Measurements from ENCODE around the gene FARP2.
A peak's percentile ranks its signal among the peaks of the same experiment; 100 is the strongest.

Gene FARP2

DNA sequence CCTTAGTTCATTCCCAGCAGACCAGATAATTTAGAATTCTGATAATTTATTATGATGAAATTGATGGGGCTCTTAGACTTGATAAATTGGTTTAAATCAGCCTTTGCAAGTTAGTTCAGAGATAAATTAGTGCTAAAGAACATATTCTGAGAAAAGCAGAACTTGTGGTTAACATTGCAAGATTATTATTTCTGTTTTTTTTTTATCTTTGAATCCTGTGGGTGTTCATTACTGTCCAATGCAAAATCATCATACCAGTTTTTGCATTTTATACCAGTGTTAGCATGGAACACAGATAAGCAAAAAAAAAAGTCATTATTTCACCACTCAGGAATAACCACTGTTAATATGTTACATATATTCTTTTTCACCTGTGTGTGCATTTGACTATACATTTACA lies 31.3 kb upstream of the FARP2 start:
- DNase-seq, result no peak

GRCh38 chr2:241325257-241325656 lies 30.8 kb upstream of the FARP2 start:
- DNase-seq, result no peak

- DNase-seq, result no peak
These were observed 26.1 kb upstream of the FARP2 start for GRCh38 chr2:241329669-241330615.

DNA sequence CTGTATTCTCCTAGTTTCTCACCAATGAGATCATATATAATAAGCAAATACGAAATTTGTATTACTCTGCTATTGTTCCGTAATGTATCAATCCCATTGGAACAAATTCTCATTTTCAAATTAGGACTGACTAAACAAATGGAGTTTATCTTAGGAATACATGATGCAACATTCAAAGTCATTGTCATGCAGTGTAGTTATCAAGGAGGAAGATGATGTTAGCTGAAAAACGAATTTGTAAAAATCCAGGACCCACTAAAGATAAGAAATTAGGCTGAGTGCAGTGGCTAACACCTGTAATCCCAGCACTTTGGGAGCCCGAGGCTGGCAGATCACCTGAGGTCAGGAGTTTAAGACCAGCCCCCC lies 25.5 kb upstream of the FARP2 start:
- no peak for DNase-seq

DNA sequence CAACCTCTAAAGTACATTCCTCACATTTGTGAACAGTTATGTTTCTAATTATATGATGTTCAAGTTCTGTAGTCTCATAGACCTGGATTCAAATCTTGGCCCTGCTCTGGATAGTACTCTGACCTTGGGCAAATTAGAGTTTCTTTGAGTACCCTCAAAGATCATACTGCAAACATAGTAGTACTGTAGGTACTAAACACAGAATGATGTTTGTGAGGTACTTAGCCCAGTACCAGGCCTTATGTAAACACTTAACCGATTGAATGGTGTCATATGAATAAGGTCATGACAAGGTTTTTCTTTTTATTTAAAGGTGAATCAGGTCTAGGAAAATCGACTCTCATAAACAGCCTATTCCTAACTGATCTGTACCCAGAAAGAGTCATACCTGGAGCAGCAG lies 21.3 kb upstream of the FARP2 start:
- DNase-seq, result no peak

GRCh38 chr2:241339839-241340630 lies 16.1 kb upstream of the FARP2 start:
- DNase-seq, result no peak

- no peak for DNase-seq
These were observed 15.4 kb upstream of the FARP2 start for GRCh38 chr2:241340631-241341163.

DNA sequence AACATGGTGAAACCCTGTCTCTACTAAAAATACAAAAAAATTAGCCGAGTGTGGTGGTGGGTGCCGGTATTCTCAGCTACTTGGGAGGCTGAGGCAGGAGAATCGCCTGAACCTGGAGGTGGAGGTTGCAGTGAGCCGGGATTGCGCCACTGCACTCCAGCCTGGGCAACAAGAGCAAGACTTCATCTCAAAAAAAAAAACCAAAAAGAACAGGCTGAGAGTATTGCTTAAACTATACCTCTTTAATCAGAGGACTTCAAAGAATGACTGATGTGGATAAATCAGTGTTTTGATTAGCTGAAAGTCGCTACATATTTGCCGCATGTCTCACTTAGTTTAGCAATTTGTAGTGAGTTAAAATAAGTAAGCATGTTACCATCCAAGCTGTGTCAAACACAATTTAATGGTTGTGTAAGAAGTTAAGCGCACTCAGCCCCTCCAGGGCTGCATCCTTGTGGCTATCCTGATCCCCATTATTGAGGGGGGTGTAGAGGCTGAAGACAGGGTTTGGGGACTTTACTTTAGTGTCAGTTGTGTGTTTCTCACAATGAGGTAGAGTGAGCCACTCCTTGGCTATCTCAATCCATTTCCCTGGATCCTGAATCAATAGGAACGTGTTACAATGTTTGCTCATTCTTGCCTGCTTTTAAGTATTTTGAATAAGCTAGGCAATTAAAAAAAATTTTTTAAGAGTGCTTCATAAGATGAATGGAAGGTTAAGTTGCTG lies 11.0 kb upstream of the FARP2 start:
- no peak for DNase-seq

- DNase-seq, result no peak
These were observed 6.1 kb upstream of the FARP2 start for GRCh38 chr2:241349941-241350340.

DNA sequence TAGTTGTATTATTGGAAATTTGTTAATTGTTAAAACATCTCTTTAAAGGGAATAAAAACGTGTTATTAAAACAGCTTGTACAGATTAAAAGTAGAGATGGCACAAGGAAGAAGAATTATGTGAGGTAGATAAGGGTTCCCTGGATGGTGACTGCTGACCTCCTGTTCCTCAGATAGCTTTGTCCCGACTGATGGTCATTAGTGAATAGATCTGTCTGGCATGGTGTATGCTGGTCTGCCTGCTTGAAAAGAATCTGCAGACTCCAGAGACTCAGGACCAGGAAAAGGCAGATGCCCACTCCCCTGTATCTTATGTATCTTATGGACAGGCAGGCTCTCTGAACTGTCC lies 5.6 kb upstream of the FARP2 start:
- DNase-seq, result no peak

DNA sequence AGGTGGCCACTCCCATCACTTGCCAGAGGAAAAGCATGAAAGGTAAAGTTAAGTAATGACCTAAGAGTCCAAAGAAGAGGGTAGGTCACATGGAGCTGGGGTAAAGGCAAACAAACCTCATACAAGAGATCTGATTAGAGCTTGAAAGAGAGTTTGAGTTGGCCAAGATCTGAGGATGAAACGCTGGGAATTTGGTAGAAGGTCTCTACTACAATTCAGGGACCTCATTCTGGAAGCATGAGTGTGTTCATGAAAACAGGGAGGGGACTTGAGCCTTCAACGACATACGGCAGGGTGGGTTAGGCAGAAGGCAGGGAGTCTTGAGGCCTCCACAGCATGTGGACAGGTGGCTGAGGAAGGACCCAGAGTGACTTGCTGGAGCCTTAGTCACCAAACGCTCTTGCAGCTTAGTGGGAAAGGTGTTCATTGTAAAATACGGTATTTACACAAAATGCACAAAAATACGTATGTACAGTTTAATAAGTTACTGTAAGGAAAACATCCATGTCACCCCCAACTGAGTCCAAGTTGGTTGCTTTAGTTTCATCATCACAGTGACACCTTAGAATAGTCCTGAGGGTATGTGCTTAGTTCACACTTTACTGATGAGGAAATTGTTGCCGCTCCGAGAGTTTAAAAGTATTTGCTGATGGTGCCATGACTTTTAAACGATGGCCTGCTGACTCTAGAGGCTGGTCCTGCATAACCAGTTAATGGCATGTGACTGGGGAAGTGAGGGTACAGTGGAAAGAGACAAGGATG lies 5.0 kb upstream of the FARP2 start:
- no peak for DNase-seq

DNA sequence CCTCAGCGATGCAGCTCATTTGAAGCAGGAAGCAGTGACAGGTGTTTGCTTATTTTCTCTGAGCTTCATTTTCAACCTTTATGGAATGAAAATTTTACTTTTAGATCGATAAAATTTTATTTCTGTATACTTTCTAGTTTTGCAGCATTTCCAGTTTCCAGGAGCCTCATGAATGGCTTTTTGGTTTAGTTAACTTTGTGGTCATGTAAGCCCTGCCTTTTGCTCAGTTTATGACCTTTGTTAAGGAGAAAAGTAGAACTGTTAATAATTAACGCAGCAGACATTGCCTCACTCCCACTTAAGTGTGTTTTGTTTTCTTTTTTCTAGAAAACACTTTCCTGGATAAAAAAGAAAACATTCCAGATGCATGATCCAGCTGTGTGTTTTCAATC lies 4.4 kb upstream of the FARP2 start:
- DNase-seq, result no peak

DNA sequence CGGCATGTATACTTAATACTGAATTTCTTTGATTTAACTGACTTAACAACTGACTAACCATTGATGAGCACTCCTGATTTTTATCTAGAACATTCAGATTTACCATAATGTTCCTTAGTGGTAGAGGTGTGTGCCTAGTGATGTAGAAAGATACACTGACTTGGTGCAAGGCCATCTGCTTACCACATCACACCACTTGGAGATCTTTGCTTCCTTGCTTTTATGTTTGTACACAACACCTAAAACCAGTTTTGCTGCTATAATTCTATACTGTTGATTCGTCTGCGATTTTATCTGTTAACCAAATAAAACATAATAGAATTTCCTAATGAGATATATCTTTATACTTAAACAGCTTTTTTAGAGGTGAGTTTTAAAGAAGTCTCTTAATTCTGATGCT lies 3.9 kb upstream of the FARP2 start:
- DNase-seq, result no peak

- peak; percentile 67 for DNase-seq
These were observed 1.1 kb upstream of the FARP2 start for GRCh38 chr2:241354668-241355658.

- DNase-seq, result no peak
These were observed 781 bp downstream of the FARP2 start for GRCh38 chr2:241356871-241357260.

- DNase-seq, result no peak
These were observed 1.4 kb downstream of the FARP2 start for GRCh38 chr2:241357531-241357930.

DNA sequence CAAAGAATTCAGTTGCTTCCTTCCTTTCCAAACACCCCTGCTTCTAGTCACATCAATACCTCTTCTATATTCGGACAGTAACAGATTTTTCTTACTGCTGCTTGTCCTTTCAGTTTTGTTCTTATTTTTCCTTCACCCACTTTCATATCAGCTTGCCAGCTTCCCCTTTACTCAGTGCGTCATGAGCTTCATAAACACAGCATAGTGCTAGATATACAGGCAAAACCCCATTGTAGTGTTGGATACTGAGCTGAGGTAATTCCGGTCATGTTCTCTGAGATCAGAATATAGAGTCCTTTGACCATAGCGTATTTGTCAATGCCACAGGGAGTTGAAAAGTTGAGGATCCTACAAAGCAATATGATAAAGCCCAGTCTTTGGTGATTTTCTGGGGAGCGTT lies 2.4 kb downstream of the FARP2 start:
- DNase-seq, result no peak

DNA sequence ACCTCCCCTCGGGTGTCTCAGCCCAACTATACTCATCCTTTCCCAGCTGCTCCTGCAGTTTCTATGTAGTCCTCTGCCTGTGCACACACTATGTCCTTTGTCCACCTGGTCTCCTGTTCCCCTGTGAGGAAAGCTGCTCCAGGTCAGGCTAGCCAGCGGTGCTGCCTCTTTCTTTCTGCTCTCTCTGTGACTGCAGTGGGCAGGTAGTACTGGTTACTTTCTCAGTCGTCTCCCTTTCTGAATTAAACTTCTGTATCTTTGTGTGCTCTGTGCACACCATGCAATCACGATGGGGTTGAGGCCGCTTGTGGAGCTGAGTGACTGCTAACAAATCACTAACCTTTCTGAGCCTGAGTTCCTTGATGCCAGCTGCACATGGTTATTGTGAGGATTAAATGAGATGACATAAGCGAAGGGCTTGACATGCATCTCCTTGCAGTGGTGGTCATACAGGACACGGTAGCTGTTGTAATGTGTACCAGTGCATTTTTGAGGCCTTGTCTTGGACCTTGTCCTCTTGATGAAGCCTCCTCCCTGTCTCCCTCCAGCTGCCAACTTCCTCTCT lies 3.5 kb downstream of the FARP2 start:
- no peak for DNase-seq

GRCh38 chr2:241363426-241363825 lies 7.3 kb downstream of the FARP2 start:
- DNase-seq, result no peak

DNA sequence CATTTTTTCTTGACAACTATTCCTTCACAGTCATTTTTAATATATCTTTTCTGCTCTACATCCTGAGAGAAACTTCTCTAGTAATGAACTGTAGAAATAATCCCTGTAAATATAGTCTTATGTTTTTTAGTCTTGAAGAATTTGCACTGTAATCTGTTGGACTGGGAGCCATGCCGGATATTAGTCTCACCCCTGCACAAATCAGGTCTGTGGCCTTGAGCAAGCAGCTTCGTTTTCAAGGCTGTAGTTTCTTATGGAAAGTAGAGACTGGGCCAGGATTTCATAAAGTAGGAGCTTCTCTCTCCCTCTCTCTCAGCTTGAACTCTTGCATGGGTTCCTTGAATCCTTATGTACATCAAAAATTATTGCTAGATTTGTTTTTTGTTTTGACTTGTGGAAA lies 8.7 kb downstream of the FARP2 start:
- no peak for DNase-seq

GRCh38 chr2:241366678-241367077 lies 10.6 kb downstream of the FARP2 start:
- no peak for DNase-seq

Measured in T-helper 9 cell (primary cell).